ENCODE data around the gene SP1.

GRCh38 chr12:53378222-53378621, 1.8 kb upstream of the SP1 start:
- TF ChIP-seq CTCF (IDR thresholded peaks at IDR 0.05) (no peak), POLR2A (IDR thresholded peaks at IDR 0.05) (no peak)

All from testis (tissue), 2 donors.